Suprapubic skin (tissue), 3 donors: ENCODE data around the gene NTPCR.

Source experiments
- CTCF ChIP-seq, 2 donors: fragments of 200-600 bp in 1 of 2; fragments of 450-650 bp in 1 of 2; sonication (generic) in 1 of 2; IDR thresholded peaks; one replicate each; pipeline ENCODE4 v1.5.1; 2016 to 2019; ENCODE audit warnings: antibody characterized with exemption in 2 of 2, mild to moderate bottlenecking in 1 of 2, moderate library complexity in 1 of 2
- POLR2A ChIP-seq, 2 donors: fragments of 450-650 bp; IDR thresholded peaks; one replicate each; pipeline ENCODE4 v1.6.1; 2017; ENCODE audit warnings: antibody characterized with exemption in 2 of 2, mild to moderate bottlenecking in 2 of 2, moderate library complexity in 2 of 2

- TF ChIP-seq CTCF (IDR thresholded peaks at IDR 0.05) (no peak), POLR2A (IDR thresholded peaks at IDR 0.05) (no peak)
These were observed 49.2 kb upstream of the NTPCR start for GRCh38 chr1:232901255-232901654.
